Mesenchymal stem cell (in vitro differentiated cells and primary cell): ENCODE data around the gene CETP.

Experiments used
- DNase-seq: peaks from one replicate; pipeline ENCODE4 v3.0.0-alpha.2; 2013
- H2AFZ ChIP-seq: one replicate; pipeline ENCODE4 v1.6.1; 2013; ENCODE audit warnings: low read depth, mild to moderate bottlenecking, control low read depth, inconsistent platforms, low read length, moderate library complexity
- H2AK5ac ChIP-seq: 2 replicates; pipeline ENCODE4 v1.6.1; 2013; ENCODE audit warnings: low read length, moderate library complexity, mild to moderate bottlenecking, inconsistent platforms; ENCODE audit not compliant: severe bottlenecking
- H2BK120ac ChIP-seq: one replicate; pipeline ENCODE4 v1.6.1; 2013; ENCODE audit warnings: low read depth, mild to moderate bottlenecking, inconsistent platforms, low read length, moderate library complexity
- H2BK12ac ChIP-seq, 2 experiments: one replicate each; pipeline ENCODE4 v1.6.1; 2013; ENCODE audit warnings: inconsistent platforms in 2 of 2, low read length in 2 of 2, mild to moderate bottlenecking in 2 of 2, moderate library complexity in 2 of 2, control low read depth in 1 of 2
- H2BK15ac ChIP-seq: one replicate; pipeline ENCODE4 v1.6.1; 2013; ENCODE audit warnings: mild to moderate bottlenecking, low read depth, inconsistent platforms; ENCODE audit not compliant: poor library complexity, severe bottlenecking
- H2BK5ac ChIP-seq: 2 replicates; pipeline ENCODE4 v1.6.1; 2013; ENCODE audit warnings: low read depth, mild to moderate bottlenecking, low read length, control low read depth, inconsistent platforms; ENCODE audit not compliant: poor library complexity, severe bottlenecking
- H3K14ac ChIP-seq, 2 experiments: one replicate each; pipeline ENCODE4 v1.6.1; 2013; ENCODE audit warnings: inconsistent platforms in 2 of 2, low read length in 2 of 2, control low read depth in 1 of 2, mild to moderate bottlenecking in 1 of 2, moderate library complexity in 1 of 2
- H3K18ac ChIP-seq, 2 experiments: one replicate each; pipeline ENCODE4 v1.6.1; 2013; ENCODE audit warnings: inconsistent platforms in 2 of 2, low read length in 2 of 2, control low read depth in 1 of 2, low read depth in 1 of 2, mild to moderate bottlenecking in 1 of 2
- H3K23ac ChIP-seq, 2 experiments: one replicate each; pipeline ENCODE4 v1.6.1; 2013; ENCODE audit warnings: inconsistent platforms in 2 of 2, low read length in 2 of 2, mild to moderate bottlenecking in 2 of 2, moderate library complexity in 2 of 2, control low read depth in 1 of 2
- H3K27ac ChIP-seq: 2 replicates; pipeline ENCODE4 v1.5.1; 2013; ENCODE audit warnings: mild to moderate bottlenecking, moderate library complexity, low read length, control low read depth, inconsistent platforms; ENCODE audit not compliant: poor library complexity, severe bottlenecking
- H3K27me3 ChIP-seq, 2 experiments: 2 replicates each; pipeline versions ENCODE4 v1.6.1 to v1.7.0; 2013; ENCODE audit warnings: low read length in 2 of 2, mild to moderate bottlenecking in 2 of 2, moderate library complexity in 2 of 2, control low read depth in 1 of 2, inconsistent platforms in 1 of 2; ENCODE audit not compliant: control insufficient read depth in 1 of 2, insufficient read depth in 1 of 2
- H3K36me3 ChIP-seq, 2 experiments: 2 replicates each; pipeline versions ENCODE4 v1.6.1 to v1.7.0; 2013; ENCODE audit warnings: low read length in 2 of 2, control low read depth in 1 of 2, inconsistent platforms in 1 of 2, low read depth in 1 of 2, mild to moderate bottlenecking in 1 of 2; ENCODE audit not compliant: insufficient read depth in 2 of 2, control insufficient read depth in 1 of 2
- H3K4ac ChIP-seq, 2 experiments: one replicate each; pipeline ENCODE4 v1.6.1; 2013; ENCODE audit warnings: inconsistent platforms in 2 of 2, low read length in 2 of 2, mild to moderate bottlenecking in 2 of 2, moderate library complexity in 2 of 2, control low read depth in 1 of 2, low read depth in 1 of 2
- H3K4me1 ChIP-seq: 2 replicates; pipeline ENCODE4 v1.6.1; 2013; ENCODE audit warnings: low read depth, low read length, control low read depth; ENCODE audit not compliant: control insufficient read depth, insufficient read depth
- H3K4me2 ChIP-seq: 2 replicates; pipeline ENCODE4 v1.6.1; 2013; ENCODE audit warnings: low read length, mild to moderate bottlenecking, inconsistent platforms; ENCODE audit not compliant: poor library complexity, severe bottlenecking
- H3K4me3 ChIP-seq, 2 experiments: 2 replicates each; pipeline versions ENCODE4 v1.5.1 to v1.7.0; 2013; ENCODE audit warnings: low read length in 2 of 2, mild to moderate bottlenecking in 2 of 2, control low read depth in 1 of 2, low read depth in 1 of 2; ENCODE audit not compliant: insufficient read depth in 1 of 2
- H3K79me1 ChIP-seq: replicated peaks from 2 replicates; pipeline ENCODE4 v1.6.1; 2013; ENCODE audit warnings: mild to moderate bottlenecking, control low read depth, low read length, inconsistent platforms; ENCODE audit not compliant: poor library complexity, severe bottlenecking
- H3K9ac ChIP-seq: 2 replicates; pipeline ENCODE4 v1.7.0; 2013; ENCODE audit warnings: mild to moderate bottlenecking, low read length, moderate library complexity
- H3K9me3 ChIP-seq: 2 replicates; pipeline ENCODE4 v1.7.0; 2013; ENCODE audit warnings: mild to moderate bottlenecking, low read length; ENCODE audit not compliant: control insufficient read depth
- H4K8ac ChIP-seq: one replicate; pipeline ENCODE4 v1.6.1; 2013; ENCODE audit warnings: inconsistent platforms, mild to moderate bottlenecking, low read length, moderate library complexity
- H4K91ac ChIP-seq: one replicate; pipeline ENCODE4 v1.6.1; 2013; ENCODE audit warnings: mild to moderate bottlenecking, low read length, inconsistent platforms
- whole genome bisulfite sequencing: methylation state at CpG from one replicate; pipeline ENCODE4 v1.1.7; 2013; ENCODE audit warnings: mixed read lengths; 5-methylcytosine and 5-hydroxymethylcytosine counted together

The CETP gene

DNA sequence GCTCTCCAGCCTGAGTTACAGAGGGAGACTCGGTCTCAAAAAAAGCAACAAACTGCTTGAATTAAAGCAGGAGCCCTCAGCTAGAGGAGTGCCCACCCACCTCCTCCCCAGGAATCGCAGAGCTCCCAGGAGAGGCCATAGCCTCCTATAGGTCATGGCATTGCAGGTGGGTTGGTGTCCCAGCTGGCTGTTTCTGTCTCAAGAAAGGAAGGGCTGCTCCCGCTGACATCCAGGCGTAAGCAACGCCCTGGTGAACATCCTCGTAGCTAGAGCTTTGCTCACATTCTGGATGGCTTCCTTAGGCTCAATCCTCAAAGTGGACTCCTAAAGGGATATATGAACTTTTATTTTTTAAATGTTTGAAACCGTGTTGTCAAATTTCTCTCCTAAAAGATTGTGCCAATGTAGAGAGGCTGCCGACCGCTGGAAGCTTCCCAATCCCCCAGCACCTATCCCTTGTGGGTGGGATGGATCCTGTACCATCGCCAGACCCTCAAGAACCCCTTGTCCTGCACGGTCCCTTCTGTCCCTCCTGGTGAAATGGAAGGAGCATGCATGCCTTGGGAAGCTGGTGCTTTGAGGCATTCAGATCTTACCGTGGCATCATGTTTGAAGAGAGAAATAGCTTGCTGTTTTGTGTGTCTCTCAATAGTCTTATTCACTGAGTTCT lies 33.5 kb downstream of the CETP start:
- Histone ChIP-seq H3K4me1 (peaks cover under 1% of the 10 kb centered on the region), H2AK5ac (no peak overlapping the region), H3K36me3 (peaks cover 0 to 35% of the 10 kb centered on the region in 2 experiments), H3K23ac (no peak overlapping the region), H3K14ac (no peak overlapping the region), H2AFZ (no peak overlapping the region), H3K27ac (no peak overlapping the region), H2BK120ac (no peak overlapping the region), H3K18ac (no peak overlapping the region), H3K9ac (no peak overlapping the region), H2BK5ac (no peak overlapping the region), H3K79me1 (peaks cover 4% of the 10 kb centered on the region), H3K4me3 (no peak overlapping the region), H2BK12ac (peak overlapping the region in 1 of 2 experiments; percentile 12), H3K4me2 (no peak overlapping the region), H3K4ac (peak overlapping the region in 1 of 2 experiments; percentile 27), H4K8ac (peak overlapping the region; percentile 29), H2BK15ac (peak overlapping the region; percentile 54), H3K9me3 (no peaks in the 10 kb centered on the region), H3K27me3 (no peaks in the 10 kb centered on the region), H4K91ac (no peak overlapping the region)
- WGBS = 85% methylated on average over 11 of the region's 12 CpGs
- no peak for DNase-seq

DNA sequence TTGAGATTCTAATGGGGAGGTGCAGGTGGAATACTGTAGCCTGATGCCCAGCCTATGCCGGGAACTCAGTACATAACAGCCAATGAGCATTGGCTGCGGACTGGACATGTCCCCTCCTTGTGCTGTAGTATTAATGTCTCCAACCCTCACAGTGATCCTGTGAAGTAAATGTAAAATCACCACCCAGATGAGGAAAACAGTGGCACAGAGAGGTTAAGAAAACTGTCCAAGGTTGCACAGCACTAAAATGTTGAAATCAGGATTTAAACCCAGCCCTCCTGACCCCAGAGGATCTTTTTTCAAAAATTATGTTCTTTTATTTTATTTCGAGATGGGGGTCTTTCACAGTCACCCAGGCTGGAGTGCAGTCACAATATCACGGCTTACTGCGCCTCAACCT lies 35.5 kb downstream of the CETP start:
- H2BK15ac ChIP-seq = no peak overlapping the region
- H3K27me3 ChIP-seq = no peaks in the 10 kb centered on the region
- H2BK120ac ChIP-seq = no peak overlapping the region
- no peak for DNase-seq
- peaks cover 0 to 37% of the 10 kb centered on the region in 2 experiments for H3K36me3 ChIP-seq
- H4K8ac ChIP-seq = no peak overlapping the region
- no peak overlapping the region for H3K4me2 ChIP-seq
- WGBS = 96% methylated on average over 5 of the region's 5 CpGs
- no peak overlapping the region for H2AFZ ChIP-seq
- H2AK5ac ChIP-seq = no peak overlapping the region
- H3K9me3 ChIP-seq = no peaks in the 10 kb centered on the region
- H3K4me1 ChIP-seq = peaks cover 5% of the 10 kb centered on the region
- no peak overlapping the region for H3K18ac ChIP-seq
- no peak overlapping the region for H4K91ac ChIP-seq
- no peak overlapping the region for H3K23ac ChIP-seq
- no peak overlapping the region for H2BK5ac ChIP-seq
- H3K27ac ChIP-seq = no peak overlapping the region
- H3K79me1 ChIP-seq = peaks cover 4% of the 10 kb centered on the region
- H3K4me3 ChIP-seq = no peak overlapping the region
- no peak overlapping the region for H3K9ac ChIP-seq
- no peak overlapping the region for H2BK12ac ChIP-seq
- H3K14ac ChIP-seq = no peak overlapping the region
- no peak overlapping the region for H3K4ac ChIP-seq

DNA sequence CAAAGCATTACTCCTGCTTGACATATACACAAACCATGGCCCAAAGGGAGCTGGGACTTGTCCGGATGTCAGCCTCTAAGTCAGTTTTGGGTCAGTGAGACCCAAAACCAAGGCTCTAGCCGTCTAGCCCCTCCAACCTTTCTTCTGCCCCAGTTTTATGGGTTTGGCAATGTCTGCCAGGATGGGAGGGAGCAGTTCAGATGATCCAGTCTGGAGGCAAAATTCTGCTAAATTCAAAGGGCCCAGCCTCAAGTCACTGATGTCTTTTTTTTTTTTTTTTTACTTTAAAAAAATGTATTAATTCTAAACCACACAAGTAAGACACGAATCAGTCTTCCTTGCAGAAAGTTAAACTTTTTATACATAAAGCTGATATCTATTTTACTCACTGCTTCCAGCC lies 36.2 kb downstream of the CETP start:
- WGBS = 89% methylated on average over 2 of the region's 3 CpGs
- no peak overlapping the region for H3K4me3 ChIP-seq
- H2AFZ ChIP-seq = no peak overlapping the region
- H3K4me2 ChIP-seq = no peak overlapping the region
- no peak overlapping the region for H3K18ac ChIP-seq
- no peak overlapping the region for H2AK5ac ChIP-seq
- no peaks in the 10 kb centered on the region for H3K27me3 ChIP-seq
- H3K36me3 ChIP-seq = peaks cover 0 to 37% of the 10 kb centered on the region in 2 experiments
- H3K9ac ChIP-seq = peak overlapping the region; percentile 20
- H2BK5ac ChIP-seq = no peak overlapping the region
- H3K4ac ChIP-seq = no peak overlapping the region
- peaks cover 4% of the 10 kb centered on the region for H3K79me1 ChIP-seq
- no peak overlapping the region for H3K14ac ChIP-seq
- no peak overlapping the region for H2BK12ac ChIP-seq
- no peak overlapping the region for H2BK120ac ChIP-seq
- H4K8ac ChIP-seq = no peak overlapping the region
- DNase-seq = no peak
- no peak overlapping the region for H3K27ac ChIP-seq
- peaks cover 5% of the 10 kb centered on the region for H3K4me1 ChIP-seq
- H3K23ac ChIP-seq = no peak overlapping the region
- no peak overlapping the region for H4K91ac ChIP-seq
- no peaks in the 10 kb centered on the region for H3K9me3 ChIP-seq
- no peak overlapping the region for H2BK15ac ChIP-seq

DNA sequence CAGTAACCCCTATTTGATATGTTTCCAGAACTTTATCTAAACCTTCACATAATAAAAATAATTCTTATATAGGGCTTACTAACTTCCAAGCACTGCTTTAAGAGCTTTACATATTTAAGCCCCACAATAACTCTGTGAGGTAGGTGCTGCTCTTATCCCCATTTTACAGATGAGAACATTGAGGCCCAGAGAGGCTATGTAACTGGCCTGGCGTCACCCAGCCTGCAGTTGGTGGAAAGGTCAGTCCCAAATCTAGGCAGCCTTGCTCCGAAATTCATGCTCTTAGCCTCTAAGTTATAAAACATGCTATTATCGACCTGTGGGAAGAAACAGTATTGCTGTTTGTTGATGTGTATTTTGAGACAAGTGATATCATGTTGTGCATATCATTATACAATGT lies 36.6 kb downstream of the CETP start:
- no peak overlapping the region for H3K4me2 ChIP-seq
- H4K91ac ChIP-seq = no peak overlapping the region

More for the DNA sequence above, 36.6 kb downstream of the CETP start:
- Histone ChIP-seq H2BK12ac (peak overlapping the region in 1 of 2 experiments; percentile 62), H3K18ac (no peak overlapping the region), H3K9me3 (no peaks in the 10 kb centered on the region), H2BK120ac (no peak overlapping the region), H2BK5ac (no peak overlapping the region), H2AFZ (no peak overlapping the region), H3K27ac (no peak overlapping the region), H3K36me3 (peaks cover 0 to 37% of the 10 kb centered on the region in 2 experiments), H3K14ac (no peak overlapping the region), H3K79me1 (peaks cover 4% of the 10 kb centered on the region), H3K27me3 (no peaks in the 10 kb centered on the region), H3K9ac (no peak overlapping the region), H3K23ac (no peak overlapping the region), H3K4me3 (no peak overlapping the region), H4K8ac (no peak overlapping the region), H2AK5ac (no peak overlapping the region), H3K4me1 (peaks cover 5% of the 10 kb centered on the region), H3K4ac (no peak overlapping the region), H2BK15ac (no peak overlapping the region)
- DNase-seq = no peak
- 97% methylated on average over 2 of the region's 3 CpGs for WGBS
